Liver (tissue), 9 donors: ENCODE measurements around the gene LRRC4B. TPM values are rescaled to one million over a fixed set of nuclear protein-coding genes. Genes with fewer than 3 reads are reported as not detected.

Experiments
- DNase-seq: peaks from one replicate; pipeline ENCODE4 v3.0.0-alpha.2; 2017; ENCODE audit warnings: low spot score
- H3K27ac ChIP-seq, 2 donors: one replicate each; pipeline ENCODE4 v1.7.0; 2013; ENCODE audit warnings: inconsistent platforms in 2 of 2, low read length in 2 of 2, control low read depth in 1 of 2, low read depth in 1 of 2, mild to moderate bottlenecking in 1 of 2
- H3K27me3 ChIP-seq, 4 donors: one replicate each; pipeline versions ENCODE4 v1.6.1 to v1.7.0; 2013; ENCODE audit warnings: low read length in 3 of 4, inconsistent platforms in 1 of 4, mild to moderate bottlenecking in 1 of 4, moderate library complexity in 1 of 4; ENCODE audit not compliant: control insufficient read depth in 4 of 4, insufficient read depth in 4 of 4
- H3K36me3 ChIP-seq, 4 donors: one replicate each; pipeline versions ENCODE4 v1.6.1 to v1.7.0; 2013; ENCODE audit warnings: low read length in 3 of 4, mild to moderate bottlenecking in 3 of 4, low read depth in 1 of 4, moderate library complexity in 1 of 4; ENCODE audit not compliant: control insufficient read depth in 4 of 4, insufficient read depth in 3 of 4
- H3K4me1 ChIP-seq, 4 donors: one replicate each; pipeline versions ENCODE4 v1.6.1 to v1.7.0; 2013; ENCODE audit warnings: low read length in 3 of 4, mild to moderate bottlenecking in 3 of 4, moderate library complexity in 1 of 4; ENCODE audit not compliant: control insufficient read depth in 4 of 4, insufficient read depth in 4 of 4
- H3K4me3 ChIP-seq, 3 donors: one replicate each; pipeline versions ENCODE4 v1.6.1 to v1.7.0; 2013; ENCODE audit warnings: low read length in 3 of 3, control low read depth in 1 of 3, low read depth in 1 of 3, mild to moderate bottlenecking in 1 of 3
- H3K9ac ChIP-seq, 2 donors: one replicate each; pipeline ENCODE4 v1.7.0; 2013; ENCODE audit warnings: low read length in 2 of 2, mild to moderate bottlenecking in 2 of 2, moderate library complexity in 2 of 2, control low read depth in 1 of 2, low read depth in 1 of 2
- H3K9me3 ChIP-seq, 4 donors: one replicate each; pipeline versions ENCODE4 v1.6.1 to v1.7.0; 2013; ENCODE audit warnings: low read length in 3 of 4; ENCODE audit not compliant: control insufficient read depth in 4 of 4
- EGR1 ChIP-seq, 2 donors: IDR thresholded peaks; 2 replicates each; pipeline ENCODE4 v1.6.1; 2016 to 2018; ENCODE audit warnings: antibody characterized with exemption in 2 of 2, low read depth in 2 of 2
- FOXA1 ChIP-seq: IDR thresholded peaks from 2 replicates; pipeline ENCODE4 v1.6.1; 2016; ENCODE audit warnings: antibody characterized with exemption
- FOXA2 ChIP-seq: IDR thresholded peaks from 2 replicates; pipeline ENCODE4 v1.6.1; 2016; ENCODE audit warnings: antibody characterized with exemption
- GABPA ChIP-seq, 2 donors: IDR thresholded peaks in 1 of 2; conservative IDR thresholded peaks in 1 of 2; 2 replicates each; pipeline ENCODE4 v1.6.1; 2016; ENCODE audit warnings: antibody characterized with exemption in 2 of 2, mild to moderate bottlenecking in 1 of 2, moderate library complexity in 1 of 2
- HNF4A ChIP-seq, 2 donors: conservative IDR thresholded peaks; 2 replicates each; pipeline ENCODE4 v1.6.1; 2016; ENCODE audit warnings: antibody characterized with exemption in 2 of 2, mild to moderate bottlenecking in 2 of 2
- HNF4G ChIP-seq: IDR thresholded peaks from 2 replicates; pipeline ENCODE4 v1.6.1; 2016; ENCODE audit warnings: antibody characterized with exemption
- JUND ChIP-seq, 2 donors: IDR thresholded peaks; 2 replicates each; pipeline ENCODE4 v1.6.1; 2016; ENCODE audit warnings: antibody characterized with exemption in 2 of 2
- NR2F2 ChIP-seq: IDR thresholded peaks from 2 replicates; pipeline ENCODE4 v1.6.1; 2016; ENCODE audit warnings: antibody characterized with exemption
- RAD21 ChIP-seq, 2 donors: IDR thresholded peaks; 2 replicates each; pipeline ENCODE4 v1.6.1; 2016; ENCODE audit warnings: antibody characterized with exemption in 2 of 2, mild to moderate bottlenecking in 2 of 2
- RXRA ChIP-seq, 2 donors: IDR thresholded peaks; 2 replicates each; pipeline ENCODE4 v1.6.1; 2017 to 2018; ENCODE audit warnings: antibody characterized with exemption in 2 of 2, mild to moderate bottlenecking in 1 of 2
- SP1 ChIP-seq: IDR thresholded peaks from 2 replicates; pipeline ENCODE4 v1.6.1; 2018; ENCODE audit warnings: antibody characterized with exemption, mild to moderate bottlenecking
- TAF1 ChIP-seq: conservative IDR thresholded peaks from 2 replicates; pipeline ENCODE4 v1.6.1; 2016; ENCODE audit warnings: antibody characterized with exemption, mild to moderate bottlenecking
- YY1 ChIP-seq: IDR thresholded peaks from 2 replicates; pipeline ENCODE4 v1.6.1; 2016; ENCODE audit warnings: antibody characterized with exemption, mild to moderate bottlenecking
- WGBS: extraction: QIAGEN DNeasy Blood & Tissue Kit; methylation state at CpG from one replicate; pipeline ENCODE4 v1.1.7; 2013; 5-methylcytosine and 5-hydroxymethylcytosine counted together
- polyA plus RNA-seq, 2 donors: library from polyadenylated mRNA; stranded (reverse) in 1 of 2; unstranded in 1 of 2; fragments of 200-250 nt in 1 of 2; fragments of >200 nt in 1 of 2; fragmentation: Nextera tagmentation in 1 of 2; extraction: Ambion mirVana in 1 of 2; gene quantifications; one replicate each; pipeline versions ENCODE4 v1.2.1 to v1.2.3, GENCODE V29; 2013 to 2015
- total RNA-seq, 2 donors: library from RNA; depleted of rRNA; stranded (reverse); fragments of >200 nt; gene quantifications; one replicate each; pipeline ENCODE4 v1.2.3, GENCODE V29; 2014
- TF ChIP-seq, protein P1 (sequence below): IDR thresholded peaks from 2 replicates; pipeline ENCODE4 v1.6.1; 2016; ENCODE audit warnings: antibody characterized with exemption
- TF ChIP-seq, protein P2 (sequence below): IDR thresholded peaks from 2 replicates; pipeline ENCODE4 v1.6.1; 2016; ENCODE audit warnings: antibody characterized with exemption
- TF ChIP-seq, protein P3 (sequence below): fragments of 150-350 bp; IDR thresholded peaks from 2 replicates; pipeline ENCODE4 v1.5.1; 2017; ENCODE audit warnings: improper control_type of control experiment, low read depth, low read length; ENCODE audit not compliant: missing input control
- TF ChIP-seq, protein P4 (sequence below): IDR thresholded peaks from 2 replicates; pipeline ENCODE4 v1.6.1; 2016; ENCODE audit warnings: antibody characterized with exemption
- TF ChIP-seq, protein P5 (sequence below): IDR thresholded peaks from 2 replicates; pipeline ENCODE4 v1.6.1; 2016; ENCODE audit warnings: antibody characterized with exemption, mild to moderate bottlenecking
- donor health status: healthy.
- donor health status: healthy.
- donor health status: healthy.
- donor health status: healthy.
- donor health status: healthy.

The LRRC4B gene
- total and polyA plus RNA-seq, 4 donors, result 0.11 to 1.1 (median 0.79) TPM

DNA sequence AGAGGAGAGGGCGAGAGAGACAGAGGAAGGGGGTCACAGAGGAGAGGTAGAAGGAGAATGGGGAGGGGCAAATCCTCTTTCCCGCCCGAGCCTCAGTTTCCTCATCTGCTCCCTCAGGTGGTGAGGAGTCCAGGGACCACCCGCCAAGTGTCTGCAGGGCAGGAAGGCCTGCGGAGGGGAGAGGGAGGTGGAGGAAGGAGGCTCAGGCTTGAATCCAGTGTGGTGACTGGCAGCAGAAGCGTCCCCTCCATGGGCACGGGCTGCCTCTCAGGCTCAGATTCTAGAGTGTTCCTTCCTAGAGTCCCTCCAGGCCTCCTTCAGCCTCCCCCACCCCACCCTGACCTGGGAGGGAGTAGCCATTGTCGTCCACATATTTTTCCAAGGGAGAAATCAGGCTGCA, 75.1 kb downstream of the LRRC4B start:
- H3K27me3 ChIP-seq, result no peaks in the 10 kb centered on the region
- H3K27ac ChIP-seq, result no peak overlapping the region
- no peak overlapping the region for H3K9ac ChIP-seq
- TF ChIP-seq SP1 (no peak), RAD21 (IDR thresholded peaks at IDR 0.05) (no peak), YY1 (no peak), FOXA2 (no peak), HNF4A (conservative IDR thresholded peaks at IDR 0.05) (no peak), GABPA (IDR thresholded peaks at IDR 0.05 in 1 of 2, conservative IDR thresholded peaks at IDR 0.05 in 1 of 2) (no peak), EGR1 (IDR thresholded peaks at IDR 0.05; ENCODE audit: low read depth in 2 of 2) (no peak), FOXA1 (no peak), NR2F2 (no peak), JUND (IDR thresholded peaks at IDR 0.05) (no peak), RXRA (IDR thresholded peaks at IDR 0.05) (no peak), TAF1 (no peak), HNF4G (no peak)
- TF ChIP-seq, protein P1, sequence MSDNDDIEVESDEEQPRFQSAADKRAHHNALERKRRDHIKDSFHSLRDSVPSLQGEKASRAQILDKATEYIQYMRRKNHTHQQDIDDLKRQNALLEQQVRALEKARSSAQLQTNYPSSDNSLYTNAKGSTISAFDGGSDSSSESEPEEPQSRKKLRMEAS, result no peak
- TF ChIP-seq, protein P2, sequence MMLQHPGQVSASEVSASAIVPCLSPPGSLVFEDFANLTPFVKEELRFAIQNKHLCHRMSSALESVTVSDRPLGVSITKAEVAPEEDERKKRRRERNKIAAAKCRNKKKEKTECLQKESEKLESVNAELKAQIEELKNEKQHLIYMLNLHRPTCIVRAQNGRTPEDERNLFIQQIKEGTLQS, result no peak
- TF ChIP-seq, protein P3, sequence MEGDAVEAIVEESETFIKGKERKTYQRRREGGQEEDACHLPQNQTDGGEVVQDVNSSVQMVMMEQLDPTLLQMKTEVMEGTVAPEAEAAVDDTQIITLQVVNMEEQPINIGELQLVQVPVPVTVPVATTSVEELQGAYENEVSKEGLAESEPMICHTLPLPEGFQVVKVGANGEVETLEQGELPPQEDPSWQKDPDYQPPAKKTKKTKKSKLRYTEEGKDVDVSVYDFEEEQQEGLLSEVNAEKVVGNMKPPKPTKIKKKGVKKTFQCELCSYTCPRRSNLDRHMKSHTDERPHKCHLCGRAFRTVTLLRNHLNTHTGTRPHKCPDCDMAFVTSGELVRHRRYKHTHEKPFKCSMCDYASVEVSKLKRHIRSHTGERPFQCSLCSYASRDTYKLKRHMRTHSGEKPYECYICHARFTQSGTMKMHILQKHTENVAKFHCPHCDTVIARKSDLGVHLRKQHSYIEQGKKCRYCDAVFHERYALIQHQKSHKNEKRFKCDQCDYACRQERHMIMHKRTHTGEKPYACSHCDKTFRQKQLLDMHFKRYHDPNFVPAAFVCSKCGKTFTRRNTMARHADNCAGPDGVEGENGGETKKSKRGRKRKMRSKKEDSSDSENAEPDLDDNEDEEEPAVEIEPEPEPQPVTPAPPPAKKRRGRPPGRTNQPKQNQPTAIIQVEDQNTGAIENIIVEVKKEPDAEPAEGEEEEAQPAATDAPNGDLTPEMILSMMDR, result no peak
- TF ChIP-seq, protein P4, sequence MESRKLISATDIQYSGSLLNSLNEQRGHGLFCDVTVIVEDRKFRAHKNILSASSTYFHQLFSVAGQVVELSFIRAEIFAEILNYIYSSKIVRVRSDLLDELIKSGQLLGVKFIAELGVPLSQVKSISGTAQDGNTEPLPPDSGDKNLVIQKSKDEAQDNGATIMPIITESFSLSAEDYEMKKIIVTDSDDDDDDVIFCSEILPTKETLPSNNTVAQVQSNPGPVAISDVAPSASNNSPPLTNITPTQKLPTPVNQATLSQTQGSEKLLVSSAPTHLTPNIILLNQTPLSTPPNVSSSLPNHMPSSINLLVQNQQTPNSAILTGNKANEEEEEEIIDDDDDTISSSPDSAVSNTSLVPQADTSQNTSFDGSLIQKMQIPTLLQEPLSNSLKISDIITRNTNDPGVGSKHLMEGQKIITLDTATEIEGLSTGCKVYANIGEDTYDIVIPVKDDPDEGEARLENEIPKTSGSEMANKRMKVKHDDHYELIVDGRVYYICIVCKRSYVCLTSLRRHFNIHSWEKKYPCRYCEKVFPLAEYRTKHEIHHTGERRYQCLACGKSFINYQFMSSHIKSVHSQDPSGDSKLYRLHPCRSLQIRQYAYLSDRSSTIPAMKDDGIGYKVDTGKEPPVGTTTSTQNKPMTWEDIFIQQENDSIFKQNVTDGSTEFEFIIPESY, result no peak
- TF ChIP-seq, protein P5, sequence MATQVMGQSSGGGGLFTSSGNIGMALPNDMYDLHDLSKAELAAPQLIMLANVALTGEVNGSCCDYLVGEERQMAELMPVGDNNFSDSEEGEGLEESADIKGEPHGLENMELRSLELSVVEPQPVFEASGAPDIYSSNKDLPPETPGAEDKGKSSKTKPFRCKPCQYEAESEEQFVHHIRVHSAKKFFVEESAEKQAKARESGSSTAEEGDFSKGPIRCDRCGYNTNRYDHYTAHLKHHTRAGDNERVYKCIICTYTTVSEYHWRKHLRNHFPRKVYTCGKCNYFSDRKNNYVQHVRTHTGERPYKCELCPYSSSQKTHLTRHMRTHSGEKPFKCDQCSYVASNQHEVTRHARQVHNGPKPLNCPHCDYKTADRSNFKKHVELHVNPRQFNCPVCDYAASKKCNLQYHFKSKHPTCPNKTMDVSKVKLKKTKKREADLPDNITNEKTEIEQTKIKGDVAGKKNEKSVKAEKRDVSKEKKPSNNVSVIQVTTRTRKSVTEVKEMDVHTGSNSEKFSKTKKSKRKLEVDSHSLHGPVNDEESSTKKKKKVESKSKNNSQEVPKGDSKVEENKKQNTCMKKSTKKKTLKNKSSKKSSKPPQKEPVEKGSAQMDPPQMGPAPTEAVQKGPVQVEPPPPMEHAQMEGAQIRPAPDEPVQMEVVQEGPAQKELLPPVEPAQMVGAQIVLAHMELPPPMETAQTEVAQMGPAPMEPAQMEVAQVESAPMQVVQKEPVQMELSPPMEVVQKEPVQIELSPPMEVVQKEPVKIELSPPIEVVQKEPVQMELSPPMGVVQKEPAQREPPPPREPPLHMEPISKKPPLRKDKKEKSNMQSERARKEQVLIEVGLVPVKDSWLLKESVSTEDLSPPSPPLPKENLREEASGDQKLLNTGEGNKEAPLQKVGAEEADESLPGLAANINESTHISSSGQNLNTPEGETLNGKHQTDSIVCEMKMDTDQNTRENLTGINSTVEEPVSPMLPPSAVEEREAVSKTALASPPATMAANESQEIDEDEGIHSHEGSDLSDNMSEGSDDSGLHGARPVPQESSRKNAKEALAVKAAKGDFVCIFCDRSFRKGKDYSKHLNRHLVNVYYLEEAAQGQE, result no peak
- no peaks in the 10 kb centered on the region for H3K36me3 ChIP-seq
- no peaks in the 10 kb centered on the region for H3K4me1 ChIP-seq
- no peaks in the 10 kb centered on the region for H3K9me3 ChIP-seq
- no peak overlapping the region for H3K4me3 ChIP-seq
- DNase-seq, result no peak
- 67% methylated on average over 8 of the region's 8 CpGs for WGBS
